Hepatocyte (in vitro differentiated cells): ENCODE results near the gene DGKZ. TPM values are rescaled to one million over a fixed set of nuclear protein-coding genes. Genes with fewer than 3 reads are reported as not detected.
"Not testable (repeated sequence)": the region's sequence is repeated elsewhere in the genome, so short reads cannot be mapped to it uniquely, and the experiment has no call there.

ENCODE experiments used
- DNase-seq: peaks from one replicate; pipeline ENCODE4 v3.0.0-alpha.2; 2016; ENCODE audit warnings: low spot score
- H2AFZ ChIP-seq: fragments of 200-600 bp; sonication (generic); 2 replicates; pipeline ENCODE4 v1.6.0; 2016; ENCODE audit warnings: antibody characterized with exemption, mild to moderate bottlenecking
- H3K27ac ChIP-seq: fragments of 200-600 bp; sonication (generic); 2 replicates; pipeline ENCODE4 v1.5.1; 2016; ENCODE audit warnings: mild to moderate bottlenecking
- H3K27me3 ChIP-seq: fragments of 200-600 bp; sonication (generic); 2 replicates; pipeline ENCODE4 v1.6.1; 2016
- H3K36me3 ChIP-seq: fragments of 200-600 bp; sonication (generic); replicated peaks from 2 replicates; pipeline ENCODE4 v1.5.1; 2016; ENCODE audit warnings: low read depth; ENCODE audit not compliant: insufficient read depth
- H3K4me1 ChIP-seq: fragments of 200-600 bp; sonication (generic); 2 replicates; pipeline ENCODE4 v1.5.1; 2016; ENCODE audit warnings: mild to moderate bottlenecking, moderate library complexity; ENCODE audit not compliant: insufficient read depth
- H3K4me2 ChIP-seq: fragments of 200-600 bp; sonication (generic); 2 replicates; pipeline ENCODE4 v1.6.0; 2016
- H3K4me3 ChIP-seq: fragments of 200-600 bp; sonication (generic); 2 replicates; pipeline ENCODE4 v1.5.1; 2016; ENCODE audit warnings: mild to moderate bottlenecking
- H3K79me2 ChIP-seq: fragments of 200-600 bp; sonication (generic); 2 replicates; pipeline ENCODE4 v1.6.0; 2017; ENCODE audit warnings: mild to moderate bottlenecking
- H3K9me2 ChIP-seq: fragments of 200-600 bp; sonication (generic); replicated peaks from 2 replicates; pipeline ENCODE4 v1.6.0; 2017; ENCODE audit warnings: mild to moderate bottlenecking; ENCODE audit not compliant: insufficient read depth
- H3K9me3 ChIP-seq: fragments of 200-600 bp; sonication (generic); 2 replicates; pipeline ENCODE4 v1.5.1; 2016; ENCODE audit warnings: low read depth, mild to moderate bottlenecking
- H4K20me1 ChIP-seq: fragments of 200-600 bp; sonication (generic); 2 replicates; pipeline ENCODE4 v1.6.0; 2016; ENCODE audit warnings: mild to moderate bottlenecking; ENCODE audit not compliant: insufficient read depth, poor library complexity, severe bottlenecking
- CTCF ChIP-seq: fragments of 200-600 bp; sonication (generic); IDR thresholded peaks from 2 replicates; pipeline ENCODE4 v1.5.1; 2016; ENCODE audit warnings: antibody characterized with exemption, mild to moderate bottlenecking; ENCODE audit not compliant: poor library complexity
- EZH2 ChIP-seq: fragments of 200-600 bp; sonication (generic); IDR thresholded peaks from 2 replicates; pipeline ENCODE4 v1.6.1; 2016; ENCODE audit warnings: antibody characterized with exemption, mild to moderate bottlenecking, borderline replicate concordance
- EZH2phosphoT487 ChIP-seq: fragments of 200-600 bp; sonication (generic); IDR thresholded peaks from one replicate; pipeline ENCODE4 v1.6.1; 2018; ENCODE audit warnings: antibody characterized with exemption, mild to moderate bottlenecking, low read depth, moderate library complexity; ENCODE audit not compliant: unreplicated experiment, severe bottlenecking
- WGBS: methylation state at CpG from one replicate; pipeline ENCODE4 v1.1.6; 2016; ENCODE audit warnings: low lambda C conversion rate; ENCODE audit errors: missing lambda C conversion rate; 5-methylcytosine and 5-hydroxymethylcytosine counted together
- polyA plus RNA-seq: library from polyadenylated mRNA; unstranded; fragments of >200 nt; fragmentation: Nextera tagmentation; extraction: Ambion mirVana; gene quantifications from 2 replicates; pipeline ENCODE4 v1.2.1, GENCODE V29; 2016
- total RNA-seq: library from RNA; depleted of rRNA; stranded (reverse); fragments of >200 nt; gene quantifications from 2 replicates; pipeline ENCODE4 v1.2.3, GENCODE V29; 2014

DGKZ gene
- total and polyA plus RNA-seq, 2 experiments from 2014 or later: 26.6 to 42.9 TPM

GRCh38 chr11:46302866-46303265 lies 44.4 kb upstream of the DGKZ start:
- peaks cover 3% of the 10 kb centered on the region for H4K20me1 ChIP-seq
- H3K4me1 ChIP-seq: no peaks in the 10 kb centered on the region
- H3K36me3 ChIP-seq: no peaks in the 10 kb centered on the region
- no peak for DNase-seq
- H3K9me2 ChIP-seq: no peaks in the 10 kb centered on the region
- H3K27me3 ChIP-seq: no peaks in the 10 kb centered on the region
- TF ChIP-seq EZH2: no peak
- no peak for TF ChIP-seq CTCF
- no peaks in the 10 kb centered on the region for H3K9me3 ChIP-seq
- H3K79me2 ChIP-seq: peaks cover 38% of the 10 kb centered on the region
- WGBS: 95% methylated on average over 7 of the region's 7 CpGs
- H3K27ac ChIP-seq: no peak overlapping the region
- no peak overlapping the region for H3K4me2 ChIP-seq
- no peak overlapping the region for H2AFZ ChIP-seq
- no peak overlapping the region for H3K4me3 ChIP-seq

- not testable (repeated sequence) for DNase-seq, H3K36me3 ChIP-seq, H3K9me3 ChIP-seq, H3K4me3 ChIP-seq, H3K4me1 ChIP-seq, H2AFZ ChIP-seq, H3K9me2 ChIP-seq, H3K27me3 ChIP-seq, H3K4me2 ChIP-seq, H4K20me1 ChIP-seq, H3K27ac ChIP-seq
- WGBS: 91% methylated on average over 12 of the region's 12 CpGs
- H3K79me2 ChIP-seq: peaks cover 31% of the 10 kb centered on the region
Observed at GRCh38 chr11:46304036-46304435, 43.2 kb upstream of the DGKZ start.

GRCh38 chr11:46304605-46305179 lies 42.6 kb upstream of the DGKZ start:
- TF ChIP-seq EZH2phosphoT487 (no peak), CTCF (no peak), EZH2 (no peak)
- Histone ChIP-seq H3K9me2 (no peaks in the 10 kb centered on the region), H2AFZ (no peak overlapping the region), H3K79me2 (peaks cover 28% of the 10 kb centered on the region), H4K20me1 (peaks cover 6% of the 10 kb centered on the region), H3K4me3 (no peak overlapping the region), H3K4me2 (no peak overlapping the region), H3K27ac (no peak overlapping the region), H3K27me3 (no peaks in the 10 kb centered on the region), H3K4me1 (no peaks in the 10 kb centered on the region), H3K36me3 (no peaks in the 10 kb centered on the region), H3K9me3 (no peaks in the 10 kb centered on the region)
- WGBS: 87% methylated on average over 9 of the region's 10 CpGs
- DNase-seq: no peak

- Histone ChIP-seq H3K4me2 (no peak overlapping the region), H4K20me1 (peaks cover 6% of the 10 kb centered on the region), H3K27ac (no peak overlapping the region), H3K9me3 (no peaks in the 10 kb centered on the region), H3K4me3 (no peak overlapping the region), H3K79me2 (peaks cover 22% of the 10 kb centered on the region), H2AFZ (no peak overlapping the region), H3K4me1 (no peaks in the 10 kb centered on the region), H3K36me3 (no peaks in the 10 kb centered on the region), H3K27me3 (no peaks in the 10 kb centered on the region), H3K9me2 (no peaks in the 10 kb centered on the region)
- DNase-seq: no peak
- WGBS: 74% methylated on average over 6 of the region's 6 CpGs
- TF ChIP-seq EZH2phosphoT487 (no peak), EZH2 (no peak), CTCF (peak; percentile 21)
Observed at GRCh38 chr11:46305295-46305694, 42.0 kb upstream of the DGKZ start.
